SK-N-MC (cell line): ENCODE data around the gene LCE2D.

Experiments
- EZH2 ChIP-seq: fragments of 200-600 bp; sonication (generic); IDR thresholded peaks from one replicate; pipeline ENCODE4 v1.6.1; 2017; ENCODE audit warnings: antibody characterized with exemption
- FOXP2 ChIP-seq: optimal IDR thresholded peaks from 2 replicates; pipeline ENCODE3; 2011; ENCODE audit warnings: mild to moderate bottlenecking, moderate library complexity; ENCODE audit not compliant: insufficient read depth; ENCODE audit errors: extremely low read length, control extremely low read depth
- POLR2AphosphoS5 ChIP-seq: IDR thresholded peaks from 2 replicates; pipeline ENCODE4 v1.6.1; 2012; ENCODE audit warnings: mild to moderate bottlenecking, low read depth, low read length, borderline replicate concordance

DNA sequence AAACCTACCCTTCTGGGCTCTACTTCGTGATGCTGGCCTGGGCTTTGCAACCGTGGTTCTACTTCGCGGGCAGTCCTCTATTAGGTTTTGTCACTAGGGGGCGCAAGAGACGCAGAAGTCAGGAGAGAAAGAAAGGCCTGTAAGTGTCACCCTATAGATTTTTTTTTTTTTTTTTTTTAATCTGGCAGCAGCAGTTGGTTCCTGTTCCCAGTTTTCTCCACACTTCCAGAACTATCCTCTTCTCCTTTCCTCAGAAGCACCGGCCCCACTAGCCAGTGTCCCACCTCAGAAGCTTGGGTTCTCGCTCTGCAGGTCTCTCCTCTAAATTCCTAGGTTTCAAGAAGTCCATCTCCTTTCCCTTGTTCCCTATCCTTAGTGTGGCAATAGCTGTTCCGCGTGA, 9.1 kb upstream of the LCE2D start:
- no peak for TF ChIP-seq POLR2AphosphoS5
- no peak for TF ChIP-seq EZH2
- TF ChIP-seq FOXP2: no peak
